ENCODE measurements around the gene SCG2.
A peak's percentile ranks its signal among the peaks of the same experiment; 100 is the strongest.

SCG2 gene

DNA sequence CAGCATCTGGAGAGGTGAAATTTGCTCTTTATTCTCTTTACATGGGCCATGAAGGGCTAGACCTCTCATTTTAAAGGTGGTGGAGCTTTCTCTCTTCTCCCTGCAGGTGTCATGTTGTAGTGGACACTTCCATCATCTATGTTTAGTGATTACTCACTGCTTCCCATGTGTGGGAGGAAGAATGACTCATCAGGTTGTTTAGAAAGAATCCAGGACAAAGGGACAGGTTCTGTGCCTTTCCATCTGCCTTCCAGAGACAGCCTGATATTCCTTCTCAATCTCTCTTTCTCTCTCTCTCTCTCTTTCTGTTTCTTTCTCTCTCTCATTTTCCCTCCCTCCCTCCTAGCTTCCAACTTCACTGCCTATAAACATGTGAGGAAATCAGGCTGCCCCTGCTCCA is 38.7 kb downstream of the SCG2 start:
- DNase-seq = peak; percentile 73

DNA sequence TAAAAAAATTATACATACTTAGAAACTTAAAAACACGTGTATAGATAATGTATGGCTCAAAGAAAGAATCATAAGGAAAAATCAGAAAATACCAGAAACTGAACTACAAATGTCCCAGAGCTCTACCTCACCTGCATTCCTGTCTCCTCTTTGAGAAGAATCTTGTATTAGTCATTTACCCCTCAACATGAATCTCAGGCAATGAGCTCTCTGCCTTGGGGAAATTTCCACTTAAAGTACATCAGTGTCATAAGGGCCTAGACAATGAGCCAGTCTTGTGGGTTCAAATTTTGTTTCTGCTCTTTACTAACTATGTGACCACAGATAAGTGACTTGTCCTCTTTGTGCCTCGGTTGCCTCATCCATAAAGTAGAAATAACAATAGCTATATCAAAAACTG is 40.1 kb downstream of the SCG2 start:
- DNase-seq = no peak

DNA sequence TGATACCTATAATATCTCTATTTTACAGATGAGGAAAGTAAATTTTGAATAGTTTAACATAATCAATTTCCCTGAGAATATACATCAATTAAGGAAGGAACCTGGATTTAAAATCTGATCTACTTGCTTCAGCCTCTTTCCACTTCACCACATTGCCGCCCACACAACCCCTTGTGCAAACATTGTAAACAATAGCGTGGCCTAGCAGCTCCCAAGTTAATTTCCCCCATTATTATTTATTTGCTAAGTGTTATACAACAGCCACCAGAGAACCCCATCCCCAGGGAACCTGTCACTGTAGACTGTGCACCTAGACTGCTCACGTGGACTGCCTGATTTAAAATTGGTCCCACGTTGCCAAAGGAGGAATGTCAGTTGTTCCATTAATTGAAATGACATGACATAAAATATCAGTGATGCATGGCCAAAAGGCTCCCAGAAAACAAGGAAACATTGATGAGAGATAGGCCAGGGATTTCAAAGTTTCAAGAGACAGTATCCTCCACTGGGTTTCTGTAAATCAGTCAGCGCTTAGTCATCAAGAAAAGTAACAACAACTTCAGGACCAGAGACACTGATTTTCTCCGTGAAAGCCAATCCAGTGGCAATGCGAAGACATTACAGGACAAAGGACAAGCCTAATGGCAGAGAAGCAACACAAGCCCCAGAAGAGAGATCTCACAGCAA is 41.3 kb downstream of the SCG2 start:
- peak; percentile 76 for DNase-seq

DNA sequence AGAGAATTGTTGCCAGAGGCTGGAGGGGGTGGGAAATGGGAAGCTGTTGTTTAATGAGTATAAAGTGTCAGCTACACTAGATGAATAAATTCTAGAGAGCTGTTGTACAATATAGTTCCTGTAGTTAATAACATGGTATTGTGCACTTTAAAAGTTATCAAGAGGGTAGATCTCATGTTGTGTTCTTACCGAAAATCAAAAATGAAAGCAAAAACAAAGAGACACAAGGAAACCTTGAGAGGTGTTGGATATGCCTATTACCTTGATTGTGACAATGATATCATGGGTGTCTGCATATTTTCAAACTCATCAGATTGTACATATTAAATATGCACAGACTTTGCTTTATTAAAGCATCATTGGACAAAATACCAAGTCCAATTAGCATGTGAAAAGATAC is 43.2 kb downstream of the SCG2 start:
- no peak for DNase-seq

DNA sequence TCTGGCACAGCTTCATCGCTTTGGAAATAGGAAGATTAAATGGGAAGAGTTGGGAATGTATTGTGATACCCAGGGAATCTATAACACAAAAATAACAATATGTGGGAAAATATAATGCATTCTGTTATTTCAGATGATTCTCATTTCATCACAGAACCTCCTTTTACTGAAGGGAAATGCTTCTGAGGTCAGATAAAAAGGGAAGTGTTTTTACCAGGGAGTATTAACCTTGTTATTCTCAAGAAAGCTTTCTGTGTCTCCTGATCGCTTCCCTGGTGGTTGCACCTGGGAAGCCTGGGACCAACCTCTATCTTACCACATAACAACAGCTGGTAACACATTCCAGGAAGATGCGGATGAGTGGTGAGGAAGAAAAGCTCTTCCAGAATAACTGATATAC is 47.2 kb downstream of the SCG2 start:
- DNase-seq = no peak

DNA sequence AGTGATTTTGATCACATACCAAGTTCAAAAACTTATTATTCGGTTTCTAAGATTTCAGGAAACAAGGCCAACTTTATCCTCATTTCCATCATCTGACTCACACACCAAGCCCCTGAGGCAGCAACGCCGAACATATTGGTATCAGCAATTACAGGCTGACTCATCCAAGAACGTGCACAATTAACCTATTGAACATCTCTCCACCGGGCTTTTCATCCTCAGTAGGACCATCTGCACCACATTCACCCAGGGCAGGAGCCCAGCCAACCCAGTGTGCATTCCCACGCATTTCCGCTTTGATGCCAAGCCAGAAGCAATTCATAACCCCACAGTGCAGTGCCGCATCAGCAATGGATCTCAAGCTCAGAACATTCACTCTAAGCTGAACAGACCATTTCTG is 52.9 kb downstream of the SCG2 start:
- DNase-seq = peak; percentile 94

DNA sequence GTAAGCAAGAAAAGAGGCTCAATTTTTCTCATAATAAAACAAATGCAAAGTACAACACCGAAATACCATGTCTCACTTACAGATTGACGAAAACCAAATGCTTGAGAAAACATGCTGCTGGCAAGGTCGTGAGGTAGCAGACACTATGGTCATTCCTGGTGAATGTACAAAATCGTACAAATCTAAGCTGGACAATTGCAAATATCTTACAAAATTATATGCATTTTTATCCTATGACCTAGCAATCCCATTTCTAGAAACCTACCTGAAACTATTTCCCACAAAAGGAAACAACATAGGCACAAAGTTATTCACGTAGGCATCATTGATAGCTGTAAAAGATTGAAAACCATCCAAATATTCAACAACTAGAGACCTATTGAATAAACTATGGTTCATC is 54.0 kb downstream of the SCG2 start:
- DNase-seq = no peak
